Activated gamma-delta T cell treated with anti-CD3 and anti-CD28 coated beads, Interleukin-2, amount 50 U/mL, for 16 hours (primary cell): Measurements from ENCODE around the gene MPND.
"Not testable (repeated sequence)": the region's sequence is repeated elsewhere in the genome, so short reads cannot be mapped to it uniquely, and the experiment has no call there.

Experiments used
- DNase-seq: peaks from one replicate; pipeline ENCODE4 v3.0.0-alpha.2; 2020; ENCODE audit warnings: low read depth

The MPND gene

GRCh38 chr19:4320419-4320818 is 22.9 kb upstream of the MPND start:
- no peak for DNase-seq

GRCh38 chr19:4322942-4323665 is 20.3 kb upstream of the MPND start:
- DNase-seq: no peak

- no peak for DNase-seq
Measured at GRCh38 chr19:4323692-4324091, 19.7 kb upstream of the MPND start.

GRCh38 chr19:4324228-4324627 is 19.1 kb upstream of the MPND start:
- no peak for DNase-seq

- no peak for DNase-seq
Measured at GRCh38 chr19:4326215-4326836, 17.0 kb upstream of the MPND start.

- no peak for DNase-seq
Measured at GRCh38 chr19:4326837-4327251, 16.5 kb upstream of the MPND start.

- peak; percentile 36 for DNase-seq
Measured at GRCh38 chr19:4327252-4327876, 16.0 kb upstream of the MPND start.

GRCh38 chr19:4327877-4328242 is 15.5 kb upstream of the MPND start:
- DNase-seq: no peak

- DNase-seq: peak; percentile 91
Measured at GRCh38 chr19:4328243-4328990, 14.9 kb upstream of the MPND start.

- not testable (repeated sequence) for DNase-seq
Measured at GRCh38 chr19:4328991-4329681, 14.2 kb upstream of the MPND start.

- no peak for DNase-seq
Measured at GRCh38 chr19:4329858-4330257, 13.5 kb upstream of the MPND start.

- DNase-seq: no peak
Measured at GRCh38 chr19:4334929-4335570, 8.3 kb upstream of the MPND start.

GRCh38 chr19:4337906-4338440 is 5.4 kb upstream of the MPND start:
- no peak for DNase-seq

GRCh38 chr19:4338441-4339355 is 4.7 kb upstream of the MPND start, which contains the start of gene STAP2:
TSS of gene STAP2 (minus strand) at chr19:4338827. CDS start at chr19:4338753, 74 bp downstream.
- no peak for DNase-seq

- DNase-seq: no peak
Measured at GRCh38 chr19:4342314-4342614, 1.1 kb upstream of the MPND start.

- DNase-seq: peak; percentile 79
Measured at GRCh38 chr19:4342615-4343369, 570 bp upstream of the MPND start.

GRCh38 chr19:4345342-4346019 is 2.1 kb downstream of the MPND start:
- DNase-seq: no peak

GRCh38 chr19:4346020-4346383 is 2.6 kb downstream of the MPND start:
- DNase-seq: no peak

- no peak for DNase-seq
Measured at GRCh38 chr19:4347521-4347920, 4.2 kb downstream of the MPND start.
